Naive B cell (primary cell): Measurements from ENCODE around the gene PTDSS2. TPM values are rescaled to one million over a fixed set of nuclear protein-coding genes. Genes with fewer than 3 reads are reported as not detected.
"Not testable (repeated sequence)": the region's sequence is repeated elsewhere in the genome, so short reads cannot be mapped to it uniquely, and the experiment has no call there.

Source experiments
- ATAC-seq, 2 donors: fragments of 150-1000 bp; cut with Tn5 transposase; 2 replicates each; pipeline ENCODE4 v1.10.0; 2021; ENCODE audit warnings: low read depth in 2 of 2, mild to moderate bottlenecking in 2 of 2, moderate library complexity in 2 of 2
- DNase-seq: peaks from one replicate; pipeline ENCODE4 v3.0.0; 2022
- H3K27ac Mint-ChIP-seq, 6 donors: one replicate each; pipeline ENCODE4 v1.8.0; 2020 to 2022; ENCODE audit warnings: mild to moderate bottlenecking in 6 of 6, mixed read lengths in 6 of 6, moderate library complexity in 5 of 6, inconsistent platforms in 2 of 6
- H3K27me3 Mint-ChIP-seq, 3 donors: one replicate each; pipeline ENCODE4 v1.8.0; 2021 to 2022; ENCODE audit warnings: mixed read lengths in 3 of 3, mild to moderate bottlenecking in 1 of 3
- H3K36me3 Mint-ChIP-seq, 2 donors: one replicate each; pipeline ENCODE4 v1.8.0; 2020 to 2022; ENCODE audit warnings: mixed read lengths in 2 of 2, inconsistent platforms in 1 of 2, mild to moderate bottlenecking in 1 of 2
- H3K4me1 Mint-ChIP-seq, 3 donors: one replicate each; pipeline ENCODE4 v1.8.0; 2020 to 2022; ENCODE audit warnings: mixed read lengths in 3 of 3, inconsistent platforms in 1 of 3, mild to moderate bottlenecking in 1 of 3, moderate library complexity in 1 of 3
- H3K4me3 Mint-ChIP-seq, 8 donors: one replicate each; pipeline ENCODE4 v1.8.0; 2020 to 2022; ENCODE audit warnings: mild to moderate bottlenecking in 8 of 8, mixed read lengths in 8 of 8, moderate library complexity in 8 of 8, inconsistent platforms in 2 of 8
- H3K9me3 Mint-ChIP-seq, 7 donors: one replicate each; pipeline ENCODE4 v1.8.0; 2020 to 2022; ENCODE audit warnings: mixed read lengths in 7 of 7, mild to moderate bottlenecking in 5 of 7, inconsistent platforms in 2 of 7, moderate library complexity in 1 of 7
- polyA plus RNA-seq, 6 donors: library from polyadenylated mRNA; unstranded; fragments of 300-500 nt; fragmentation: Illumina TruSeq; gene quantifications; one replicate each; pipeline ENCODE4 v1.2.3, GENCODE V29; 2021; ENCODE audit warnings: low read depth in 6 of 6

The PTDSS2 gene
- polyA plus RNA-seq, 6 donors from 2014 or later: 5.5 to 12.3 (median 10.3) TPM

- Mint-ChIP-seq H3K9me3 (no peaks in the 10 kb centered on the region), H3K27me3 (no peaks in the 10 kb centered on the region), H3K36me3 (no peaks in the 10 kb centered on the region), H3K4me3 (no peak overlapping the region), H3K4me1 (peaks cover 8 to 12% (median 10%) of the 10 kb centered on the region in 3 donors), H3K27ac (no peak overlapping the region)
- ATAC-seq (no peak), DNase-seq (no peak)
Observed at GRCh38 chr11:464316-464715, 14.2 kb downstream of the PTDSS2 start.

GRCh38 chr11:465896-466530 lies 15.9 kb downstream of the PTDSS2 start:
- ATAC-seq: no peak
- no peaks in the 10 kb centered on the region for H3K9me3 Mint-ChIP-seq
- peak overlapping the region in 2 of 8 donors; percentile 22 to 44 for H3K4me3 Mint-ChIP-seq
- peaks cover 8 to 12% (median 10%) of the 10 kb centered on the region in 3 donors for H3K4me1 Mint-ChIP-seq
- no peaks in the 10 kb centered on the region for H3K36me3 Mint-ChIP-seq
- H3K27me3 Mint-ChIP-seq: no peaks in the 10 kb centered on the region
- H3K27ac Mint-ChIP-seq: peak overlapping the region in 1 of 6 donors; percentile 10
- no peak for DNase-seq

- Mint-ChIP-seq H3K27ac (peak overlapping the region in 1 of 6 donors; percentile 39), H3K36me3 (no peaks in the 10 kb centered on the region), H3K4me3 (no peak overlapping the region), H3K27me3 (no peaks in the 10 kb centered on the region), H3K4me1 (peaks cover 8 to 12% (median 10%) of the 10 kb centered on the region in 3 donors), H3K9me3 (no peaks in the 10 kb centered on the region)
- ATAC-seq (no peak), DNase-seq (no peak)
Observed at GRCh38 chr11:468036-468435, 18.0 kb downstream of the PTDSS2 start.

- Mint-ChIP-seq H3K27me3 (no peaks in the 10 kb centered on the region), H3K4me3 (no peak overlapping the region), H3K27ac (no peak overlapping the region), H3K9me3 (no peaks in the 10 kb centered on the region), H3K36me3 (no peaks in the 10 kb centered on the region), H3K4me1 (peaks cover 8 to 12% (median 10%) of the 10 kb centered on the region in 3 donors)
- DNase-seq (no peak), ATAC-seq (no peak)
Observed at GRCh38 chr11:468493-468892, 18.4 kb downstream of the PTDSS2 start.

- peaks cover 8 to 12% (median 10%) of the 10 kb centered on the region in 3 donors for H3K4me1 Mint-ChIP-seq
- H3K27ac Mint-ChIP-seq, H3K4me3 Mint-ChIP-seq, ATAC-seq, DNase-seq, H3K9me3 Mint-ChIP-seq, H3K27me3 Mint-ChIP-seq, H3K36me3 Mint-ChIP-seq: not testable (repeated sequence)
Observed at GRCh38 chr11:469026-469683, 19.1 kb downstream of the PTDSS2 start.

GRCh38 chr11:469684-470560 lies 19.8 kb downstream of the PTDSS2 start:
- Mint-ChIP-seq H3K4me1 (peaks cover 8 to 12% (median 10%) of the 10 kb centered on the region in 3 donors), H3K9me3 (no peaks in the 10 kb centered on the region), H3K27me3 (no peaks in the 10 kb centered on the region), H3K4me3 (no peak overlapping the region), H3K36me3 (no peaks in the 10 kb centered on the region), H3K27ac (no peak overlapping the region)
- DNase-seq (no peak), ATAC-seq (no peak)

- no peaks in the 10 kb centered on the region for H3K36me3 Mint-ChIP-seq
- H3K9me3 Mint-ChIP-seq: no peaks in the 10 kb centered on the region
- H3K27me3 Mint-ChIP-seq: no peaks in the 10 kb centered on the region
- peaks cover 3 to 6% (median 3%) of the 10 kb centered on the region in 3 donors for H3K4me1 Mint-ChIP-seq
- no peak overlapping the region for H3K4me3 Mint-ChIP-seq
- no peak for DNase-seq
- no peak for ATAC-seq
- H3K27ac Mint-ChIP-seq: peak overlapping the region in 1 of 6 donors; percentile 76
Observed at GRCh38 chr11:471468-472145, 21.5 kb downstream of the PTDSS2 start.

GRCh38 chr11:472272-472671 lies 22.2 kb downstream of the PTDSS2 start:
- ATAC-seq: no peak
- H3K4me3 Mint-ChIP-seq: no peak overlapping the region
- no peaks in the 10 kb centered on the region for H3K36me3 Mint-ChIP-seq
- DNase-seq: no peak
- H3K4me1 Mint-ChIP-seq: peaks cover 0 to 6% (median 0%) of the 10 kb centered on the region in 3 donors
- no peak overlapping the region for H3K27ac Mint-ChIP-seq
- H3K9me3 Mint-ChIP-seq: no peaks in the 10 kb centered on the region
- H3K27me3 Mint-ChIP-seq: no peaks in the 10 kb centered on the region

GRCh38 chr11:472816-473215 lies 22.7 kb downstream of the PTDSS2 start:
- Mint-ChIP-seq H3K9me3 (no peaks in the 10 kb centered on the region), H3K36me3 (no peaks in the 10 kb centered on the region), H3K4me3 (no peak overlapping the region), H3K27ac (no peak overlapping the region), H3K27me3 (no peaks in the 10 kb centered on the region), H3K4me1 (peaks cover 0 to 6% (median 0%) of the 10 kb centered on the region in 3 donors)
- no peak for DNase-seq
- ATAC-seq: no peak

- no peaks in the 10 kb centered on the region for H3K36me3 Mint-ChIP-seq
- peak overlapping the region in 1 of 6 donors; percentile 57 for H3K27ac Mint-ChIP-seq
- peaks cover 0 to 2% (median 0%) of the 10 kb centered on the region in 3 donors for H3K4me1 Mint-ChIP-seq
- ATAC-seq (no peak), DNase-seq (no peak)
- no peak overlapping the region for H3K4me3 Mint-ChIP-seq
- H3K27me3 Mint-ChIP-seq: no peaks in the 10 kb centered on the region
- H3K9me3 Mint-ChIP-seq: no peaks in the 10 kb centered on the region
Observed at GRCh38 chr11:473415-473814, 23.3 kb downstream of the PTDSS2 start.

GRCh38 chr11:473962-474785 lies 24.1 kb downstream of the PTDSS2 start:
- Mint-ChIP-seq H3K27ac (no peak overlapping the region), H3K36me3 (no peaks in the 10 kb centered on the region), H3K4me3 (no peak overlapping the region), H3K4me1 (no peaks in the 10 kb centered on the region), H3K9me3 (no peaks in the 10 kb centered on the region), H3K27me3 (no peaks in the 10 kb centered on the region)
- no peak for ATAC-seq
- no peak for DNase-seq

- Mint-ChIP-seq H3K27ac (no peak overlapping the region), H3K36me3 (no peaks in the 10 kb centered on the region), H3K4me1 (no peaks in the 10 kb centered on the region), H3K4me3 (no peak overlapping the region), H3K9me3 (no peaks in the 10 kb centered on the region), H3K27me3 (no peaks in the 10 kb centered on the region)
- ATAC-seq (no peak), DNase-seq (no peak)
Observed at GRCh38 chr11:474914-475506, 24.9 kb downstream of the PTDSS2 start.
